Fibroblast of mammary gland (primary cell): Measurements from ENCODE around the gene BLVRA.
"Not testable (repeated sequence)": the region's sequence is repeated elsewhere in the genome, so short reads cannot be mapped to it uniquely, and the experiment has no call there.

Experiments used
- DNase-seq: peaks from one replicate; pipeline ENCODE4 v3.0.0-alpha.2; 2010; ENCODE audit warnings: low read depth
- H3K4me3 ChIP-seq: 2 replicates; pipeline ENCODE4 v1.5.1; 2011; ENCODE audit warnings: low read depth, mild to moderate bottlenecking, low read length, moderate library complexity; ENCODE audit not compliant: control insufficient read depth
- TF ChIP-seq, protein P1 (sequence below): conservative IDR thresholded peaks from 2 replicates; pipeline ENCODE4 v1.5.1; 2011; ENCODE audit warnings: low read depth, low read length, inconsistent platforms; ENCODE audit not compliant: control insufficient read depth, insufficient read depth

BLVRA gene

DNA sequence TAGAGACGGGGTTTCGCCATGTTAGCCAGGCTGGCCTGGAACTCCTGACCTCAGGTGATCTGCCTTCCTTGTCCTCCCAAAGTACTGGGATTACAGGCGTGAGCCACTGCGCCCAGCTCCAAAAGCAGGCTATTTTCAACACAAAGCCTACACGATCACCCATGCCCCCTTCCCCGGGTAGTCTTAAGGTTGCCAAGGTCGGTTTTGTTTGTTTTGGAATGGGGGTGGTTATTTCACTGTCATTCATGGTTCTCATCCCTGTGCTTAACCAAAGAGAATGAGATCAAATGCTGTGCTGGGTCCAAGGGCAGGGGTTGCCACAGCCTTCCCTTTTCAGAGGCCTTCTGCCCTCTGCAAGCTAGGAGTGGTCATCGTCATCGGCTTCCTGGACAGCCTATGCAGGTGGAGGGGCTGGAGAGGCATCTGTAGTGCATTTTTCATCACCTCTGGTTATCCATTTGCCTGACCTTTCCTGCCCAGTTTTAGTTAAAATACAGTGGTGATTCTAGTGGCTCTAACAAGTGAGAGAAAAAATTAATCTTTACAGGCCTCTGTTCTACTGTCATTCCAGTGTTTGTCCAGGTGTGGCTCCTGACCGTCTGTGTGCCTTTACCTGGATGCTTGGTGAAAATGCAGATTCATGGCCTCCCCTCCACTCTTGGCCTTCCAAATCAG lies 11.4 kb downstream of the BLVRA start:
- no peak for DNase-seq
- no peak overlapping the region for H3K4me3 ChIP-seq
- TF ChIP-seq, protein P1, sequence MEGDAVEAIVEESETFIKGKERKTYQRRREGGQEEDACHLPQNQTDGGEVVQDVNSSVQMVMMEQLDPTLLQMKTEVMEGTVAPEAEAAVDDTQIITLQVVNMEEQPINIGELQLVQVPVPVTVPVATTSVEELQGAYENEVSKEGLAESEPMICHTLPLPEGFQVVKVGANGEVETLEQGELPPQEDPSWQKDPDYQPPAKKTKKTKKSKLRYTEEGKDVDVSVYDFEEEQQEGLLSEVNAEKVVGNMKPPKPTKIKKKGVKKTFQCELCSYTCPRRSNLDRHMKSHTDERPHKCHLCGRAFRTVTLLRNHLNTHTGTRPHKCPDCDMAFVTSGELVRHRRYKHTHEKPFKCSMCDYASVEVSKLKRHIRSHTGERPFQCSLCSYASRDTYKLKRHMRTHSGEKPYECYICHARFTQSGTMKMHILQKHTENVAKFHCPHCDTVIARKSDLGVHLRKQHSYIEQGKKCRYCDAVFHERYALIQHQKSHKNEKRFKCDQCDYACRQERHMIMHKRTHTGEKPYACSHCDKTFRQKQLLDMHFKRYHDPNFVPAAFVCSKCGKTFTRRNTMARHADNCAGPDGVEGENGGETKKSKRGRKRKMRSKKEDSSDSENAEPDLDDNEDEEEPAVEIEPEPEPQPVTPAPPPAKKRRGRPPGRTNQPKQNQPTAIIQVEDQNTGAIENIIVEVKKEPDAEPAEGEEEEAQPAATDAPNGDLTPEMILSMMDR: no peak

GRCh38 chr7:43771128-43771527 lies 12.6 kb downstream of the BLVRA start:
- no peak overlapping the region for H3K4me3 ChIP-seq
- no peak for DNase-seq
- TF ChIP-seq, protein P1: no peak

- no peak overlapping the region for H3K4me3 ChIP-seq
- no peak for DNase-seq
- TF ChIP-seq, protein P1: no peak
These were observed 13.1 kb downstream of the BLVRA start for GRCh38 chr7:43771573-43771972.

- not testable (repeated sequence) for H3K4me3 ChIP-seq, DNase-seq
These were observed 14.8 kb downstream of the BLVRA start for GRCh38 chr7:43773268-43773667.

DNA sequence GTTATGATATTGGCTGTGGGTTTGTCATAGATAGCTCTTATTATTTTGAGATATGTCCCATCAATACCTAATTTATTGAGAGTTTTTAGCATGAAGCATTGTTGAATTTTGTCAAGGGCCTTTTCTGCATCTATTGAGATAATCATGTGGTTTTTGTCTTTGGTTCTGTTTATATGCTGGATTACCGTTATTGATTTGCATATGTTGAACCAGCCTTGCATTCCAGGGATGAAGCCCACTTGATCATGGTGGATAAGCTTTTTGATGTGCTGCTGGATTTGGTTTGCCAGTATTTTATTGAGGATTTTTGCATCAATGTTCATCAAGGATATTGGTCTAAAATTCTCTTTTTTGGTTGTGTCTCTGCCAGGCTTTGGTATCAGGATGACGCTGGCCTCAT lies 16.8 kb downstream of the BLVRA start:
- DNase-seq, H3K4me3 ChIP-seq: not testable (repeated sequence)

DNA sequence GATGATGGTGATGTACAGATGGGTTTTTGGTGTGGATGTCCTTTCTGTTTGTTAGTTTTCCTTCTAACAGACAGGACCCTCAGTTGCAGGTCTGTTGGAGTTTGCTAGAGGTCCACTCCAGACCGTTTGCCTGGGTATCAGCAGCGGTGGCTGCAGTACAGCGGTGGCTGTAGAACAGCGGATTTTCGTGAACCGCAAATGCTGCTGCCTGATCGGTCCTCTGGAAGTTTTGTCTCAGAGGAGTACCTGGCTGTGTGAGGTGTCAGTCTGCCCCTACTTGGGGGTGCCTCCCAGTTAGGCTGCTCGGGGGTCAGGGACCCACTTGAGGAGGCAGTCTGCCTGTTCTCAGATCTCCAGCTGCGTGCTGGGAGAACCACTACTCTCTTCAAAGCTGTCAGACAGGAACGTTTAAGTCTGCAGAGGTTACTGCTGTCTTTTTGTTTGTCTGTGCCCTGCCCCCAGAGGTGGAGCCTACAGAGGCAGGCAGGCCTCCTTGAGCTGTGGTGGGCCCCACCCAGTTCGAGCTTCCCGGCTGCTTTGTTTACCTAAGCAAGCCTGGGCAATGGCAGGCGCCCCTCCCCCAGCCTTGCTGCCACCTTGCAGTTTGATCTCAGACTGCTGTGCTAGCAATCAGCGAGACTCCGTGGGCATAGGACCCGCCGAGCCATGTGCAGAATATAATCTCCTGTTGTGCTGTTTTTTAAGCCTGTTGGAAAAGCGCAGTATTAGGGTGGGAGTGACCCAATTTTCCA lies 20.0 kb downstream of the BLVRA start:
- not testable (repeated sequence) for DNase-seq

GRCh38 chr7:43779045-43779812 lies 20.7 kb downstream of the BLVRA start:
- DNase-seq: no peak
- TF ChIP-seq, protein P1: no peak
- no peak overlapping the region for H3K4me3 ChIP-seq

More for the DNA sequence above, 20.0 kb downstream of the BLVRA start:
- not testable (repeated sequence) for H3K4me3 ChIP-seq
